H1 (cell line): ENCODE results near the gene PDZD8. TPM values are rescaled to one million over a fixed set of nuclear protein-coding genes. Genes with fewer than 3 reads are reported as not detected.

ENCODE experiments used
- CTCF ChIA-PET: fragments of 300-600 bp; sonication (Branson Sonifier 250); formaldehyde crosslinking; loops from one replicate; lab custom pipeline; 2021; ENCODE audit not compliant: partially characterized antibody; lab: Charles Lee
- POLR2A ChIA-PET: fragments of 300-600 bp; sonication (Branson Sonifier 250); formaldehyde crosslinking; loops from one replicate; lab custom pipeline; 2021; ENCODE audit warnings: inconsistent platforms; ENCODE audit not compliant: partially characterized antibody; lab: Charles Lee
- DNase-seq, 2 experiments: peaks; one replicate each; pipeline versions ENCODE4 v3.0.0 to v3.0.0-alpha.2; 2010 to 2022; ENCODE audit warnings: low spot score in 2 of 2, low read depth in 1 of 2, mixed read lengths in 1 of 2
- FAIRE-seq: peaks from 2 replicates; lab custom pipeline; 2011; peaks lifted over from hg19 to GRCh38; lab: Jason Lieb, UNC
- H2AFZ ChIP-seq: 2 replicates; pipeline ENCODE4 v1.8.1; 2012; ENCODE audit warnings: low read length, inconsistent platforms
- H2AK5ac ChIP-seq: 2 replicates; pipeline ENCODE4 v1.6.1; 2013; ENCODE audit warnings: low read depth, low read length
- H2BK120ac ChIP-seq: replicated peaks from 2 replicates; pipeline ENCODE3; 2013; ENCODE audit warnings: low read depth, low read length, inconsistent platforms
- H2BK12ac ChIP-seq: 2 replicates; pipeline ENCODE4 v1.6.1; 2013; ENCODE audit warnings: low read depth, low read length
- H2BK15ac ChIP-seq: 2 replicates; pipeline ENCODE4 v1.6.1; 2013; ENCODE audit warnings: low read length
- H2BK20ac ChIP-seq: 2 replicates; pipeline ENCODE4 v1.6.1; 2013; ENCODE audit warnings: low read length
- H2BK5ac ChIP-seq: 2 replicates; pipeline ENCODE4 v1.6.1; 2013; ENCODE audit warnings: low read depth, low read length
- H3K14ac ChIP-seq: 2 replicates; pipeline ENCODE4 v1.6.1; 2013; ENCODE audit warnings: inconsistent platforms; ENCODE audit not compliant: insufficient read length
- H3K18ac ChIP-seq: 2 replicates; pipeline ENCODE4 v1.6.1; 2013; ENCODE audit warnings: low read length; ENCODE audit errors: extremely low read depth
- H3K23ac ChIP-seq: 2 replicates; pipeline ENCODE4 v1.6.1; 2013; ENCODE audit warnings: inconsistent platforms; ENCODE audit not compliant: insufficient read length
- H3K23me2 ChIP-seq: 2 replicates; pipeline ENCODE4 v1.6.1; 2013; ENCODE audit warnings: low read depth, low read length
- H3K27ac ChIP-seq: 2 replicates; pipeline ENCODE4 v1.6.1; 2011; ENCODE audit warnings: low read depth, low read length, inconsistent platforms
- H3K27me3 ChIP-seq, 4 experiments: replicated peaks in 1 of 4; 1 replicate in 1 of 4; 2 replicates in 3 of 4; pipeline versions ENCODE4 v1.6.1 to v1.8.1; 2011 to 2013; ENCODE audit warnings: low read length in 3 of 4, mild to moderate bottlenecking in 3 of 4, inconsistent platforms in 2 of 4, mixed read lengths in 2 of 4, moderate library complexity in 1 of 4; ENCODE audit not compliant: control insufficient read depth in 3 of 4, insufficient read depth in 3 of 4; ENCODE audit errors: extremely low read depth in 1 of 4
- H3K36me3 ChIP-seq, 4 experiments: 2 replicates each; pipeline versions ENCODE4 v1.6.1 to v1.8.1; 2011 to 2013; ENCODE audit warnings: mild to moderate bottlenecking in 4 of 4, low read length in 3 of 4, moderate library complexity in 2 of 4, control low read depth in 1 of 4, inconsistent platforms in 1 of 4; ENCODE audit not compliant: insufficient read depth in 4 of 4, control insufficient read depth in 2 of 4
- H3K4ac ChIP-seq: replicated peaks from 2 replicates; pipeline ENCODE3; 2013; ENCODE audit warnings: low read length, low read depth, mixed read lengths, inconsistent platforms; ENCODE audit not compliant: insufficient read length
- H3K4me1 ChIP-seq, 4 experiments: replicated peaks in 1 of 4; 1 replicate in 1 of 4; 2 replicates in 3 of 4; pipeline versions ENCODE4 v1.6.1 to v1.8.1; 2011 to 2013; ENCODE audit warnings: low read length in 3 of 4, inconsistent platforms in 2 of 4, mixed read lengths in 1 of 4; ENCODE audit not compliant: insufficient read depth in 4 of 4, control insufficient read depth in 3 of 4
- H3K4me2 ChIP-seq, 2 experiments: 2 replicates each; pipeline versions ENCODE4 v1.6.1 to v1.8.1; 2011 to 2013; ENCODE audit warnings: low read depth in 2 of 2, low read length in 2 of 2, control low read depth in 1 of 2, inconsistent platforms in 1 of 2, mild to moderate bottlenecking in 1 of 2; ENCODE audit not compliant: insufficient read depth in 1 of 2
- H3K4me3 ChIP-seq, 4 experiments: fragments of 200-600, 300-600 bp in 1 of 4; sonication (generic), shearing (Covaris generic), sonication (Bioruptor Twin) in 1 of 4; 2 replicates each; pipeline versions ENCODE4 v1.5.1 to v1.8.1; 2011 to 2016; ENCODE audit warnings: low read length in 4 of 4, low read depth in 3 of 4, control low read depth in 2 of 4, inconsistent platforms in 2 of 4, mild to moderate bottlenecking in 2 of 4, mixed read lengths in 1 of 4, moderate library complexity in 1 of 4; ENCODE audit not compliant: insufficient read depth in 2 of 4; ENCODE audit errors: extremely low read depth in 1 of 4
- H3K56ac ChIP-seq: replicated peaks from 2 replicates; pipeline ENCODE3; 2013; ENCODE audit warnings: low read depth, mild to moderate bottlenecking, mixed read lengths, low read length, inconsistent platforms; ENCODE audit not compliant: insufficient read length
- H3K79me1 ChIP-seq: 2 replicates; pipeline ENCODE4 v1.6.1; 2013; ENCODE audit warnings: low read depth, low read length, control low read depth
- H3K79me2 ChIP-seq, 2 experiments: 2 replicates each; pipeline versions ENCODE4 v1.6.1 to v1.8.1; 2012 to 2013; ENCODE audit warnings: low read length in 2 of 2, mild to moderate bottlenecking in 2 of 2, inconsistent platforms in 1 of 2; ENCODE audit not compliant: insufficient read depth in 2 of 2, control insufficient read depth in 1 of 2
- H3K9ac ChIP-seq, 4 experiments: replicated peaks in 1 of 4; 1 replicate in 1 of 4; 2 replicates in 3 of 4; pipeline versions ENCODE4 v1.6.1 to v1.8.1; 2011 to 2013; ENCODE audit warnings: low read depth in 3 of 4, low read length in 3 of 4, control low read depth in 2 of 4, mild to moderate bottlenecking in 2 of 4, moderate library complexity in 2 of 4, inconsistent platforms in 1 of 4; ENCODE audit errors: extremely low read depth in 1 of 4
- H3K9me3 ChIP-seq, 2 experiments: 2 replicates each; pipeline versions ENCODE4 v1.6.1 to v1.8.1; 2012 to 2013; ENCODE audit warnings: mild to moderate bottlenecking in 2 of 2, moderate library complexity in 2 of 2, control low read depth in 1 of 2, inconsistent platforms in 1 of 2, low read depth in 1 of 2, low read length in 1 of 2, mixed read lengths in 1 of 2; ENCODE audit not compliant: insufficient read depth in 2 of 2
- H4K20me1 ChIP-seq, 2 experiments: replicated peaks in 1 of 2; 2 replicates each; pipeline versions ENCODE3 to v1.8.1; 2011 to 2013; ENCODE audit warnings: inconsistent platforms in 2 of 2, low read length in 2 of 2, mild to moderate bottlenecking in 1 of 2; ENCODE audit not compliant: insufficient read depth in 2 of 2, control insufficient read depth in 1 of 2
- H4K5ac ChIP-seq: 2 replicates; pipeline ENCODE4 v1.6.1; 2013; ENCODE audit warnings: low read length, low read depth, mixed read lengths, inconsistent platforms; ENCODE audit not compliant: insufficient read length
- H4K8ac ChIP-seq: 2 replicates; pipeline ENCODE4 v1.8.0; 2013; ENCODE audit warnings: mild to moderate bottlenecking, moderate library complexity, low read length, inconsistent platforms; ENCODE audit not compliant: insufficient read depth; ENCODE audit errors: extremely low read depth
- H4K91ac ChIP-seq: replicated peaks from 2 replicates; pipeline ENCODE3; 2013; ENCODE audit warnings: low read length, mixed read lengths, inconsistent platforms; ENCODE audit not compliant: insufficient read length
- ASH2L ChIP-seq: fragments of 200-600, 300-600 bp; sonication (generic); IDR thresholded peaks from one replicate; pipeline ENCODE4 v1.7.1; 2017; ENCODE audit warnings: low read length
- EZH2 ChIP-seq: fragments of 200-600 bp; sonication (generic); IDR thresholded peaks from 2 replicates; pipeline ENCODE4 v1.7.1; 2012; ENCODE audit warnings: low read depth, mild to moderate bottlenecking, moderate library complexity, low read length, inconsistent platforms; ENCODE audit not compliant: severe bottlenecking
- HDAC2 ChIP-seq, 2 experiments: fragments of 300-600 bp in 1 of 2; sonication (generic) in 1 of 2; IDR thresholded peaks; 2 replicates each; pipeline ENCODE4 v1.6.1; 2011 to 2012; ENCODE audit warnings: low read depth in 2 of 2, low read length in 2 of 2, mild to moderate bottlenecking in 2 of 2, moderate library complexity in 2 of 2, borderline replicate concordance in 1 of 2, inconsistent platforms in 1 of 2
- KDM4A ChIP-seq: IDR thresholded peaks from one replicate; pipeline ENCODE4 v1.7.1; 2012; ENCODE audit warnings: low read depth, mild to moderate bottlenecking, moderate library complexity, low read length, inconsistent platforms; ENCODE audit not compliant: severe bottlenecking
- SP1 ChIP-seq: IDR thresholded peaks from 2 replicates; pipeline ENCODE4 v1.6.1; 2011; ENCODE audit warnings: low read depth, low read length
- SUZ12 ChIP-seq: fragments of 200-600 bp; sonication (generic); IDR thresholded peaks from 2 replicates; pipeline ENCODE4 v1.6.1; 2012; ENCODE audit warnings: mild to moderate bottlenecking, inconsistent platforms, low read length, moderate library complexity, mixed read lengths
- TAF1 ChIP-seq: IDR thresholded peaks from 2 replicates; pipeline ENCODE4 v1.6.1; 2011; ENCODE audit warnings: mild to moderate bottlenecking, low read depth, low read length
- WGBS, 2 experiments: shearing (Covaris generic) in 1 of 2; methylation state at CpG; one replicate each; pipeline versions ENCODE4 v1.1.6 to v1.1.7; 2013 to 2015; ENCODE audit warnings: low lambda C conversion rate in 2 of 2, mixed read lengths in 2 of 2, inconsistent platforms in 1 of 2, low coverage in 1 of 2, missing lambda C conversion rate in 1 of 2; ENCODE audit not compliant: insufficient replicate concordance in 2 of 2, insufficient coverage in 1 of 2, insufficient read length in 1 of 2; ENCODE audit errors: extremely low coverage in 1 of 2, missing lambda C conversion rate in 1 of 2; 5-methylcytosine and 5-hydroxymethylcytosine counted together
- polyA plus RNA-seq, 7 experiments: library from polyadenylated mRNA; depleted of rRNA in 3 of 7; stranded (reverse) in 5 of 7; unstranded in 2 of 7; fragments of >200 nt in 5 of 7; fragments of 200-250 nt in 2 of 7; gene quantifications; 1 replicate in 5 of 7; 2 replicates in 1 of 7; 4 replicates in 1 of 7; pipeline versions ENCODE4 v1.2.1 to v1.2.3, GENCODE V29; 2011 to 2013; ENCODE audit warnings: missing spikeins in 2 of 7, mixed read lengths in 2 of 7
- total RNA-seq: library from RNA; stranded (reverse); fragmentation: NEBNext Ultra II Directional; extraction: Animal tissue kit (Norgen Biotek cat#: 25700); gene quantifications from 2 replicates; pipeline ENCODE4 v1.2.1, GENCODE V29; 2021
- TF ChIP-seq, protein P1 (sequence below): IDR thresholded peaks from 2 replicates; pipeline ENCODE4 v1.6.1; 2012; ENCODE audit warnings: inconsistent platforms

The PDZD8 gene
- total and polyA plus RNA-seq, 2 of the 8 experiments (the other 6 are each of a cell fraction or from before 2014, with no cell fraction given), result 10.9 to 50.1 TPM

DNA sequence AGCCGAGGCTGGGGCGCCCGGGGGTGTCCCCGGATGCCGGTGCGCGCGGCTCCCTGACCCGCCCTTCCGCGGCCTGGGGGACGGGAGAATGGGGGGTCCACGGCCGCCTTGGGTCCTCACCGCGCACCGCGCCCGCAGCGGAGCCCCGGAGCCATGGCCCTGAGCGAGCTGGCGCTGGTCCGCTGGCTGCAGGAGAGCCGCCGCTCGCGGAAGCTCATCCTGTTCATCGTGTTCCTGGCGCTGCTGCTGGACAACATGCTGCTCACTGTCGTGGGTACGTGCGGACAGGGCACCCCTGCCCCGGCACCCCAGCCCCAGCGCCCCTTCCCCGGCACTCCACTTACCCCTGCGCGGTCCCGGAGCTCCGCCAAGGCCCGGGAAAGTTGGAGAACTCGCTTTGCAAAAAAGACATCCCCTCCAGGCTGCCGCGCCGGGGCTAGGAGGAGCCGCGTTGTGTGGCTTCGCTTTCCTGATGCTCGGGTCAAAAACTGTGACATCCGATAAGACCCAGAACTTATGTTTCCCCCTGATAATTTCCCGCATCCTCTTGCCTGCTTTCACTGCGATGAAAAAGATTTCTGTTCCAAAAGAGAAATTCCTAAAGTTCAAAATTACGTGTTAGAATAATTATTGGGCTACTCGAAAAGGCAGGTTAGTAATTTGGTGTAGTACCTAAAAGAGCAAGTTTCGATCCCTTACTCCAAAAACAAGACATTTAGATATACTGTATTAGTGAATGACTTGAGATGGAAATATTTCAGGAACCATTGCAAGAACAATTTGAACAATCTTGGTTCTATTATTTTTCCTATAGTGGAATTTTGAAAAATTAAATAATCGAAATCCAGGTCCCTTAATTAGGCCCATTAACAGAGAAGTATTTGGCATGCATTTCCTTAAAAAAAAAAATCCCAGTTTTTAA, 133.4 kb downstream of the PDZD8 start:
- Histone ChIP-seq H2BK20ac (no peak overlapping the region), H2BK12ac (no peak overlapping the region), H4K5ac (no peak overlapping the region), H3K79me1 (no peaks in the 10 kb centered on the region), H3K9ac (peak overlapping the region in 1 of 4 experiments; percentile 27; a peak in 1 of 7 replicates), H3K14ac (no peak overlapping the region), H4K20me1 (no peaks in the 10 kb centered on the region), H3K4me3 (peak overlapping the region; percentile 55 to 87 (median 65)), H3K27me3 (peaks cover 2 to 24% (median 13%) of the 10 kb centered on the region in 4 experiments), H3K79me2 (no peaks in the 10 kb centered on the region), H3K4ac (no peak overlapping the region), H3K23me2 (peaks cover 11% of the 10 kb centered on the region; the same call in 1 of the 2 replicates), H3K18ac (no peak overlapping the region), H2BK5ac (no peak overlapping the region), H3K4me2 (peak overlapping the region; percentile 55 to 95), H3K27ac (no peak overlapping the region), H3K23ac (no peak overlapping the region), H2AFZ (no peak overlapping the region), H4K8ac (no peak overlapping the region), H3K36me3 (no peaks in the 10 kb centered on the region), H3K4me1 (peaks cover 0 to 6% (median 3%) of the 10 kb centered on the region in 4 experiments; a peak in 5 of 7 replicates), H2BK15ac (no peak overlapping the region), H4K91ac (no peak overlapping the region), H3K56ac (no peak overlapping the region), H2AK5ac (no peak overlapping the region), H3K9me3 (no peaks in the 10 kb centered on the region), H2BK120ac (no peak overlapping the region)
- TF ChIP-seq TAF1, result 0 out of 2 replicates have a peak, but pooled peaks have one; percentile 17
- peak; percentile 71 for TF ChIP-seq KDM4A
- TF ChIP-seq, protein P1, sequence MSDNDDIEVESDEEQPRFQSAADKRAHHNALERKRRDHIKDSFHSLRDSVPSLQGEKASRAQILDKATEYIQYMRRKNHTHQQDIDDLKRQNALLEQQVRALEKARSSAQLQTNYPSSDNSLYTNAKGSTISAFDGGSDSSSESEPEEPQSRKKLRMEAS, result no peak
- peak; percentile 49 for TF ChIP-seq ASH2L
- TF ChIP-seq HDAC2 (IDR thresholded peaks at IDR 0.05; ENCODE audit: borderline replicate concordance in 1 of 2, low read depth in 2 of 2, low read length in 2 of 2), result 0 out of 4 replicates have a peak, but pooled peaks of 1 of the 2 experiments have one; percentile 46
- no peak for TF ChIP-seq SP1
- peak; percentile 57; the same call in 1 of the 2 replicates for TF ChIP-seq SUZ12
- peak; percentile 57 for TF ChIP-seq EZH2
- CTCF ChIA-PET, result interaction anchor here (0.8 to 3.0 kb wide), 5 partner anchors 10 to 105 kb away, joined by 3 to 14 read pairs (median 5); no protein-coding TSS in a partner anchor
- DNase-seq, result peak in 1 of 2 experiments; percentile 72
- WGBS, 2 experiments, result 14% methylated on average over 31 of the region's 56 CpGs; no CpG with 5 or more reads in 1 of the 2 experiments
- FAIRE-seq, result no peak
- POLR2A ChIA-PET, result interaction anchor here (0.7 to 1.5 kb wide), 3 partner anchors 10 to 33 kb away, joined by 3 to 5 read pairs (median 3); no protein-coding TSS in a partner anchor
